HEK293 (cell line): ENCODE results near the gene OVOL2.

ENCODE experiments used
- CTCF ChIA-PET: fragments of 350-600 bp; formaldehyde crosslinking; extraction: SDS; loops from one replicate; lab custom pipeline; 2021; ENCODE audit warnings: antibody characterized with exemption; lab: Yijun Ruan, JAX
- POLR2A ChIA-PET: fragments of 300-600 bp; formaldehyde crosslinking; extraction: SDS; loops from one replicate; lab custom pipeline; 2020; ENCODE audit warnings: antibody characterized with exemption, inconsistent platforms; lab: Yijun Ruan, JAX
- H3K27ac ChIP-seq: fragments of 200-500 bp; sonication (Bioruptor generic); 2 replicates; pipeline ENCODE4 v1.5.1; 2014; ENCODE audit warnings: low read depth, low read length, control low read depth, inconsistent platforms; ENCODE audit errors: extremely low read depth
- H3K36me3 ChIP-seq, 2 experiments: fragments of 200-500 bp in 1 of 2; sonication (Bioruptor generic) in 1 of 2; 1 replicate in 1 of 2; 2 replicates in 1 of 2; pipeline ENCODE4 v1.5.1; 2014 to 2017; ENCODE audit warnings: inconsistent platforms in 2 of 2, low read length in 2 of 2; ENCODE audit not compliant: control insufficient read depth in 2 of 2, insufficient read depth in 1 of 2
- H3K4me1 ChIP-seq: fragments of 200-500 bp; sonication (Bioruptor generic); 2 replicates; pipeline ENCODE4 v1.5.1; 2014; ENCODE audit warnings: mild to moderate bottlenecking, low read length, inconsistent platforms; ENCODE audit not compliant: control insufficient read depth, insufficient read depth
- H3K4me3 ChIP-seq: 2 replicates; pipeline ENCODE4 v1.5.1; 2011; ENCODE audit warnings: low read depth, mild to moderate bottlenecking, control low read depth, low read length, moderate library complexity
- H3K9me3 ChIP-seq: fragments of 200-500 bp; sonication (Bioruptor generic); 2 replicates; pipeline ENCODE4 v1.5.1; 2014; ENCODE audit warnings: low read depth, low read length, inconsistent platforms; ENCODE audit not compliant: control insufficient read depth, insufficient read depth
- ELK4 ChIP-seq: IDR thresholded peaks from 2 replicates; pipeline ENCODE4 v1.6.1; 2011; ENCODE audit warnings: mild to moderate bottlenecking, low read depth, low read length, borderline replicate concordance
- GLI2 ChIP-seq: fragments of 450-650 bp; formaldehyde crosslinking; IDR thresholded peaks from 2 replicates; pipeline ENCODE4; 2017; ENCODE audit warnings: missing biosample characterization, missing genetic modification characterization, low read depth, borderline replicate concordance
- GLIS2 ChIP-seq: fragments of 450-650 bp; formaldehyde crosslinking; IDR thresholded peaks from 2 replicates; pipeline ENCODE4 v1.5.1; 2016; ENCODE audit warnings: missing biosample characterization, missing genetic modification characterization
- HOXA7 ChIP-seq: sonication (generic); formaldehyde crosslinking; IDR thresholded peaks from 2 replicates; pipeline ENCODE4 v1.8.1; 2022; ENCODE audit warnings: missing genetic modification reagents, borderline replicate concordance
- KLF1 ChIP-seq: fragments of 450-650 bp; formaldehyde crosslinking; IDR thresholded peaks from 2 replicates; pipeline ENCODE4 v1.5.1; 2016; ENCODE audit warnings: missing biosample characterization, missing genetic modification characterization
- KLF8 ChIP-seq: fragments of 450-650 bp; formaldehyde crosslinking; IDR thresholded peaks from 2 replicates; pipeline ENCODE4 v1.5.1; 2016; ENCODE audit warnings: missing biosample characterization, missing genetic modification characterization
- MZF1 ChIP-seq: fragments of 450-650 bp; formaldehyde crosslinking; IDR thresholded peaks from 2 replicates; pipeline ENCODE4 v1.5.1; 2017; ENCODE audit warnings: missing biosample characterization, missing genetic modification characterization, borderline replicate concordance
- OVOL3 ChIP-seq: fragments of 450-650 bp; formaldehyde crosslinking; IDR thresholded peaks from 2 replicates; pipeline ENCODE4 v1.5.1; 2016; ENCODE audit warnings: missing biosample characterization, missing genetic modification characterization
- PATZ1 ChIP-seq: fragments of 450-650 bp; formaldehyde crosslinking; IDR thresholded peaks from 2 replicates; pipeline ENCODE4 v1.5.1; 2016; ENCODE audit warnings: missing biosample characterization, missing genetic modification characterization
- RBAK ChIP-seq: fragments of 450-650 bp; formaldehyde crosslinking; IDR thresholded peaks from 2 replicates; pipeline ENCODE4 v1.5.1; 2016; ENCODE audit warnings: missing biosample characterization, missing genetic modification characterization
- SCRT1 ChIP-seq: fragments of 450-650 bp; formaldehyde crosslinking; IDR thresholded peaks from 2 replicates; pipeline ENCODE4 v1.5.1; 2016; ENCODE audit warnings: missing biosample characterization, missing genetic modification characterization, borderline replicate concordance
- ZBTB11 ChIP-seq: fragments of 450-650 bp; formaldehyde crosslinking; conservative IDR thresholded peaks from 2 replicates; pipeline ENCODE4 v1.5.1; 2016; ENCODE audit warnings: low read depth, missing biosample characterization, missing genetic modification characterization
- ZFP41 ChIP-seq: fragments of 450-650 bp; formaldehyde crosslinking; IDR thresholded peaks from 2 replicates; pipeline ENCODE4 v1.5.1; 2016; ENCODE audit warnings: missing biosample characterization, missing genetic modification characterization, borderline replicate concordance
- ZIC2 ChIP-seq: fragments of 450-650 bp; formaldehyde crosslinking; IDR thresholded peaks from 2 replicates; pipeline ENCODE4 v1.5.1; 2016; ENCODE audit warnings: missing biosample characterization, missing genetic modification characterization
- ZNF112 ChIP-seq: fragments of 450-650 bp; formaldehyde crosslinking; IDR thresholded peaks from 2 replicates; pipeline ENCODE4 v1.5.0; 2017; ENCODE audit warnings: missing biosample characterization, missing genetic modification characterization
- ZNF2 ChIP-seq: fragments of 450-650 bp; formaldehyde crosslinking; IDR thresholded peaks from 2 replicates; pipeline ENCODE4 v1.5.1; 2016; ENCODE audit warnings: missing biosample characterization, missing genetic modification characterization
- ZNF449 ChIP-seq: fragments of 450-650 bp; formaldehyde crosslinking; IDR thresholded peaks from 2 replicates; pipeline ENCODE4 v1.5.1; 2017; ENCODE audit warnings: missing biosample characterization, mild to moderate bottlenecking, missing genetic modification characterization, moderate library complexity
- ZNF544 ChIP-seq: fragments of 450-650 bp; formaldehyde crosslinking; IDR thresholded peaks from 2 replicates; pipeline ENCODE4 v1.5.0; 2017; ENCODE audit warnings: missing biosample characterization, missing genetic modification characterization
- ZNF626 ChIP-seq: fragments of 450-650 bp; sonication (Bioruptor Pico); formaldehyde crosslinking; IDR thresholded peaks from 2 replicates; pipeline ENCODE4 v1.5.1; 2018; ENCODE audit warnings: missing biosample characterization, missing genetic modification characterization, inconsistent platforms
- ZNF664 ChIP-seq: fragments of 450-650 bp; formaldehyde crosslinking; IDR thresholded peaks from 2 replicates; pipeline ENCODE4 v1.5.1; 2016; ENCODE audit warnings: missing biosample characterization, missing genetic modification characterization
- ZNF830 ChIP-seq: fragments of 450-650 bp; IDR thresholded peaks from 2 replicates; pipeline ENCODE4 v1.5.0; 2018; ENCODE audit warnings: missing biosample characterization, missing genetic modification characterization, low read depth, mild to moderate bottlenecking, moderate library complexity
- ZNF843 ChIP-seq: fragments of 450-650 bp; formaldehyde crosslinking; IDR thresholded peaks from 2 replicates; pipeline ENCODE4 v1.5.1; 2016; ENCODE audit warnings: missing biosample characterization, missing genetic modification characterization
- ZXDB ChIP-seq: fragments of 450-650 bp; formaldehyde crosslinking; IDR thresholded peaks from 2 replicates; pipeline ENCODE4 v1.5.1; 2016; ENCODE audit warnings: missing biosample characterization, missing genetic modification characterization

OVOL2 gene

GRCh38 chr20:18007534-18008292, 50.0 kb downstream of the OVOL2 start:
- H3K36me3 ChIP-seq, result no peaks in the 10 kb centered on the region
- POLR2A ChIA-PET, result no interaction called here
- H3K4me1 ChIP-seq, result no peaks in the 10 kb centered on the region
- TF ChIP-seq ZNF830 (no peak), ZIC2 (tag by site-specific recombination) (no peak), ZNF626 (tag by site-specific recombination) (no peak), GLI2 (tag by site-specific recombination) (no peak), ELK4 (no peak), MZF1 (no peak), KLF8 (tag by site-specific recombination) (no peak), ZXDB (no peak), ZBTB11 (tag by site-specific recombination) (no peak), SCRT1 (tag by site-specific recombination) (no peak), OVOL3 (tag by site-specific recombination) (no peak)
- H3K9me3 ChIP-seq, result no peaks in the 10 kb centered on the region
- CTCF ChIA-PET, result interaction anchor here (0.6 kb wide), 1 partner anchor 73 kb away, joined by 4 read pairs; no protein-coding TSS in a partner anchor
- H3K4me3 ChIP-seq, result no peak overlapping the region
- H3K27ac ChIP-seq, result no peak overlapping the region

GRCh38 chr20:18006684-18007083, 51.0 kb downstream of the OVOL2 start:
- POLR2A ChIA-PET, result interaction anchor here (0.9 kb wide), 1 partner anchor 22 kb away, joined by 4 read pairs; no protein-coding TSS in a partner anchor
- H3K27ac ChIP-seq, result no peak overlapping the region
- no peaks in the 10 kb centered on the region for H3K36me3 ChIP-seq
- no peak overlapping the region for H3K4me3 ChIP-seq
- H3K4me1 ChIP-seq, result no peaks in the 10 kb centered on the region
- CTCF ChIA-PET, result interaction anchor here (0.6 to 0.7 kb wide), 3 partner anchors 10 to 325 kb away, joined by 3 to 4 read pairs (median 3); partner anchors contain the start of gene RRBP1
- TF ChIP-seq ZNF544 (no peak), PATZ1 (tag by site-specific recombination) (no peak), OVOL3 (tag by site-specific recombination) (no peak), ZNF664 (tag by site-specific recombination) (no peak), HOXA7 (CRISPR knock-in tag) (no peak), RBAK (tag by site-specific recombination) (no peak), ZNF112 (no peak), KLF1 (tag by site-specific recombination) (no peak), ZFP41 (tag by site-specific recombination) (no peak), ZNF449 (tag by site-specific recombination) (no peak), GLIS2 (tag by site-specific recombination) (no peak), ZBTB11 (tag by site-specific recombination) (no peak), ZNF2 (no peak), ZNF843 (tag by site-specific recombination) (no peak)
- no peaks in the 10 kb centered on the region for H3K9me3 ChIP-seq
